ENCODE data around the gene SLC35D2.
"Not testable (repeated sequence)": the region's sequence is repeated elsewhere in the genome, so short reads cannot be mapped to it uniquely, and the experiment has no call there.

SLC35D2 gene

GRCh38 chr9:96318921-96319565 lies 64.5 kb downstream of the SLC35D2 start:
- DNase-seq (ENCODE audit: insufficient read length, low spot score), result no peak
- no peak for FAIRE-seq

- FAIRE-seq (peak; percentile 60), DNase-seq (ENCODE audit: insufficient read length, low spot score) (no peak)
These were observed 66.1 kb downstream of the SLC35D2 start for GRCh38 chr9:96317335-96317980.

- no peak for DNase-seq (ENCODE audit: insufficient read length, low spot score)
- FAIRE-seq, result no peak
These were observed 73.7 kb downstream of the SLC35D2 start for GRCh38 chr9:96309850-96310249.

- not testable (repeated sequence) for FAIRE-seq; DNase-seq (ENCODE audit: insufficient read length, low spot score)
These were observed 76.6 kb downstream of the SLC35D2 start for GRCh38 chr9:96306958-96307357.

GRCh38 chr9:96305171-96305570 lies 78.3 kb downstream of the SLC35D2 start:
- DNase-seq (ENCODE audit: insufficient read length, low spot score) (no peak), FAIRE-seq (no peak)

- DNase-seq (ENCODE audit: insufficient read length, low spot score), result no peak
These were observed 79.3 kb downstream of the SLC35D2 start for GRCh38 chr9:96304230-96304629.

GRCh38 chr9:96302021-96302420 lies 81.5 kb downstream of the SLC35D2 start, which contains the start of gene HSD17B3:
TSS of gene HSD17B3 (minus strand) at chr9:96302176. CDS start at chr9:96302104, 72 bp downstream.
- FAIRE-seq, result no peak

More at GRCh38 chr9:96304230-96304629, 79.3 kb downstream of the SLC35D2 start:
- no peak for FAIRE-seq

GRCh38 chr9:96299823-96300222 lies 83.7 kb downstream of the SLC35D2 start:
- no peak for DNase-seq (ENCODE audit: insufficient read length, low spot score)
- no peak for FAIRE-seq

More at GRCh38 chr9:96302021-96302420, 81.5 kb downstream of the SLC35D2 start, which contains the start of gene HSD17B3:
- DNase-seq (ENCODE audit: insufficient read length, low spot score), result no peak

GRCh38 chr9:96294159-96294545 lies 89.4 kb downstream of the SLC35D2 start:
- FAIRE-seq (no peak), DNase-seq (ENCODE audit: insufficient read length, low spot score) (no peak)

- FAIRE-seq (no peak), DNase-seq (ENCODE audit: insufficient read length, low spot score) (no peak)
These were observed 89.9 kb downstream of the SLC35D2 start for GRCh38 chr9:96293498-96294158.

- DNase-seq (ENCODE audit: insufficient read length, low spot score) (no peak), FAIRE-seq (no peak)
These were observed 94.1 kb downstream of the SLC35D2 start for GRCh38 chr9:96289392-96289791.

- DNase-seq (ENCODE audit: insufficient read length, low spot score) (no peak), FAIRE-seq (no peak)
These were observed 101.9 kb downstream of the SLC35D2 start for GRCh38 chr9:96281641-96282040.

GRCh38 chr9:96279932-96280331 lies 103.6 kb downstream of the SLC35D2 start:
- DNase-seq (ENCODE audit: insufficient read length, low spot score) (no peak), FAIRE-seq (no peak)

- FAIRE-seq (no peak), DNase-seq (ENCODE audit: insufficient read length, low spot score) (no peak)
These were observed 108.6 kb downstream of the SLC35D2 start for GRCh38 chr9:96274939-96275338.

Data from GM19239 (cell line).